GM21390 (cell line): ENCODE data around the gene DGCR8.

Experiments
- ATAC-seq: cut with Tn5 transposase; IDR thresholded peaks from one replicate; pipeline ENCODE4 v1.9.1; 2021; ENCODE audit not compliant: unreplicated experiment

The DGCR8 gene

GRCh38 chr22:20052309-20053259, 27.5 kb upstream of the DGCR8 start:
- no peak for ATAC-seq

GRCh38 chr22:20053407-20054033, 26.5 kb upstream of the DGCR8 start:
- ATAC-seq = no peak

DNA sequence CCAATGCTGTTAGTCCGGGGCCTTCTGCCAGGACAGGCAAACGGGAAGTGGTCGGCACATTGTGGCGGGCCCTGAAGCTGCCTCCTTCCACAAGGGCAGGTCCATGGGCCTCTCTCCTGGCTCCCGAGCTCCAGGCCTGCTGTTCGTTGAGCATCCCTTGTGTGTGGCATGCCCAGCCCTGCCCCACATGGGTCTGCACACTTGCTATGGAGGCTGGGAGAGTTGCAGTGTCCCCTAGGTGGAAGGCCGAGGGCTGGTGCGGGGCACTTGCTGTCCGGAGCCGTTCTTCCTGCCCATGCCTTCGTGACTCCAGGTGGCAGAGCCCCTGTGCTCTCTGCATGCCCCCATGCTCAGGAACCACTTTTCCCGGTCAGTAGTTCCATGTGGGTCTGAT, 26.0 kb upstream of the DGCR8 start:
- no peak for ATAC-seq

GRCh38 chr22:20054485-20054884, 25.6 kb upstream of the DGCR8 start:
- ATAC-seq = no peak

DNA sequence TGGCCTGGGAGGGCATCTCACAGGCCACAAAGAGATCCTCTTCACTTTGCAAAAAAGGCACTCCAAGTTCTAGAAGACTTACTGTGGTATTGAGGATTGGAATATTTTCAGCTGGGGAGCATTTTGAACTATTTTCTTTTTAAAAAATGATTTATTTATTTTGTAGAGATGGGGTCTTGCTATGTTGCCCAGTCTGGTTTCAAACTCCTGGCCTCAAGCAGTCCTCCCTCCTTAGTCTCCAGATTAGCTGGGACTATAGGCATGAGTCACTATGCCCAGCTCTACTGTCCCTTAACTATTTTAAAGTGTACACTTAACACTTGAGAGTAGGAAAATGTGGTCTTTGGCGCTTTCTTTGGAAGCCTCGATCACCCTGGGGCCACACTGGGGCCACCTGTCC, 24.9 kb upstream of the DGCR8 start:
- no peak for ATAC-seq

DNA sequence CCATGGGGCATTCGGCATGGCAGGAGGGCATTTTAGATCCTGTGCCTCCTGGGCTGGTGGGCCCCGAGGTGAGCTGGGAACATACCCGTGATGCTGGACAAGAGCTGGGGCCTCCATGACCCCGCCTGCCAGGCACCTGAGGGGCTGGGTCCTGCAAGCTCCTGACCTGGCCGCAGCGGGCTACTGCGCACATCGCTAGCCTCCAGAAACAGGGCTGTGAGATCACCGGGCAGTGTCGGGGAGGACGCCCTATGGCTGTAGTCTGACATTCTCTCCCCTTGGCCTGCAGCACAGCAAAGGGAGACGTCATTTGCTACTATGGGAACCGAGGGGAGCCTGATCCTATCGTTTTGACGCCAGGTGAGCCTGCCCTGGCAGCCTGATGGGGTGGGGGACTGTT, 24.4 kb upstream of the DGCR8 start:
- ATAC-seq = no peak

DNA sequence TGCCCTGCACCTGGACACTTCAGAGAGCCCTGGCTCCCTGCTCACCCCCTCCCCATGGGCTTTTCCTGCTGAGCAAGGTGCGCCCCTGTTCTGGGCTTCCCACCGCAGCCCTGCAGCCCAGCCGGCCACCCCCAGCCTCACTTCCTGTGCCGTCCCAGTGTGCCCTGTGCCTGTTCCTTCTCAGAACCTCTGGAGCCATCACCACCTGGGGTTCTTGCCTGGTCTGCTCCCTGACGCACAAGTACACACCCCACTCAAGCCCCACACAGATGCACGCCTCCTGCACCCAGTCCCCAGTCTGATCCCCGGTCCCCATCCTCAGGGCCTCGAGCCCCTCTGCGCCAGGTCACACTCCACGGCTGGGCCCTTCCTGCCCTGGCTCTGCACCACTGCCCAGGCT, 23.9 kb upstream of the DGCR8 start:
- ATAC-seq = no peak

GRCh38 chr22:20056696-20057386, 23.2 kb upstream of the DGCR8 start:
- ATAC-seq = no peak

- ATAC-seq = no peak
These were observed 22.3 kb upstream of the DGCR8 start for GRCh38 chr22:20057596-20058268.

DNA sequence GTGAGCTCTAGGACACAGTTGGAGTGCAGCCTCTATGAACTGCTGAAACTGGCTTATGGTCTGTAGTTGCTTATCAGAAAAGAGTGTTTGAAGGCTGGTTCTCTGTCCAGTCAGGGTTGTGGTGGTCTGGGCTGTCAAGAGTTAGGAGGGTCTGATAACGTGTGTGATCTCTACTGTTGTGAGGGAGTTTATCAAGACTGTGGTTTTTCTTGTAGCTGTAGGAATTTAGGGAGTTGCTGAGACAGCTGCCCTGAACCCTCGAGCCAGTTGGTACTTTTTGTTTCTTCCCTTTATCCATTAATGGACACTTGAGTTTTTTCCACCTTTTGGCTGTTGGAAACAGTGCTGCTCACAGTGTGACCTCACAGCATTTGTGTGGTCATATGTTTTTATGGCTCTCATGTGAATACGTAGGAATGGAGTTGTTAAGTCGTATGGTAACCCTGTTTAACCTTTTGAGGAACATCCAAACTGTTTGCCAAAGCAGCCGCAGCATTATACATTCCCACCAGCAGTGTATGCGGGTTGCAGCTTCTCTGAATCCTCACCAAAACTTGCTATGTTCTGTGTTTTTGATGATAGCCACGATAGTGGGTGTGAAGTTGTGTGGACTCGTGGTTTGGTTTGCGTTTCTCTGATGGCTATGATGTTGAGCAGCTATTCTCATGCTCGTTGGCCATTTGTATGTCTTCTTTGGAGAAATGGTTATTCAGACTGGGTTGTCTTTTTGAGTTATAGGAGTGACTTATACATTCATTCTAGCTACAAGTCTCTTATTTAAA, 20.9 kb upstream of the DGCR8 start:
- no peak for ATAC-seq

GRCh38 chr22:20060700-20061480, 19.2 kb upstream of the DGCR8 start:
- ATAC-seq = no peak

DNA sequence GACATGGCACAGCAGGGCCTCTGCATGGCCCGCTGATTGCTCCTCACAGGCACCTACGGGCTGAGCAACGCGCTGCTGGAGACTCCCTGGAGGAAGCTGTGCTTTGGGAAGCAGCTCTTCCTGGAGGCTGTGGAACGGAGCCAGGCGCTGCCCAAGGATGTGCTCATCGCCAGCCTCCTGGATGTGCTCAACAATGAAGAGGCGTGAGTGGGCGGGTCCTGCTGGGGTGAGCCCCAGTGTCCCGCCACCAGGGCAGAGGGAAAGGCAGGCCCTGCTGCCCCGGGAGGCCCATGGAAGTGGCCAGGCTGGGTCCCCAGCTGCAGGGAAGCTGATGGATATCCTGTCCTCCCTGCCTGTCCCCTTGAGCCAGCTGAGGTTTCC, 18.6 kb upstream of the DGCR8 start:
- ATAC-seq = no peak

DNA sequence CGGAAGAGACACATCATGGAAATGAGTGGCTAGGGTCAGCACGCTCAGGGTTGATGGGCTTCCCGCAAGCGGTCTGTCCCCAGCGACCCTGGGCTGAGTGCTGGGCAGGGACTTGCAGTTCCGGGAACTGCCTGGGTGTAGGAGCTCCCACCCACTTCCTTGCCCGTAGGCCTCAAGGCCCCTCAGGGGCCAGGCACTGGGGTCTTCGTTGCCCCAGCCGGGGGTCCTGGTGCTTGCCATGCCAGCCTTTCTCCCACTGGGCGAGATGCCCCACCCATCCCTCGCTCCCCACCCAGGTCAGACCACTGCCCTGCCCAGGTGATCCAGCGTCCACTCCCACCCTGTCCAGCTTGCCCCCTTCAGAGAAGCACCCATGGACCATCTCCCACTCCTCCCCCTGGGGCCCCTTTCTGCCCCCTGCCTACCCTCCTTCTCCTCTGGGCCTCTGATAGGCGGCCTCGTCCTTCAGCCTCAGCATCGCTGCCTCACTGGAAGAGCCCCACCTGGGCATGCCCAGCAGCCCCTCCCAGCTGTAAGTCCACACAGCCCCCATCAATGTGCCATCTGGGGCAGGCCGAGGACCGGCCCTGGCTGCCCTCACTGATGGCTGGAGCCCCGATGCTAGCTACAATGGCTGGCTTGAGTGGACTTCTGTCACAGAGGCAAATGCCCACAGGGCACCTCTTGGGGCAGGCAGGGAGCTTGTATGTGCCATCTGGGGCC, 17.8 kb upstream of the DGCR8 start:
- ATAC-seq = no peak

DNA sequence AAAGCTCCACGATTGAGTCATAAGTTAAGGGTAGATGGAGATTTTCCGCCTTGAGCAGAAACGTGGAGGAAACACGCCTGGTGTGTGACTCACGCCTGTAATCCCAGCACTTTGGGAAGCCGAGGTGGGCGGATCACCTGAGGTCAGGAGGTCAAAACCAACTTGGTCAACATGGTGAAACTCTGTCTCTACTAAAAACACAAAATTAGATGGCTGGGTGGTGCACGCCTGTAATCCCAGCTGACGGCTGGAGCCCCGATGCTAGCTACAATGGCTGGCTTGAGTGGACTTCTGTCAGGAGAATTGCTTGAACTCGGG, 17.3 kb upstream of the DGCR8 start:
- no peak for ATAC-seq

DNA sequence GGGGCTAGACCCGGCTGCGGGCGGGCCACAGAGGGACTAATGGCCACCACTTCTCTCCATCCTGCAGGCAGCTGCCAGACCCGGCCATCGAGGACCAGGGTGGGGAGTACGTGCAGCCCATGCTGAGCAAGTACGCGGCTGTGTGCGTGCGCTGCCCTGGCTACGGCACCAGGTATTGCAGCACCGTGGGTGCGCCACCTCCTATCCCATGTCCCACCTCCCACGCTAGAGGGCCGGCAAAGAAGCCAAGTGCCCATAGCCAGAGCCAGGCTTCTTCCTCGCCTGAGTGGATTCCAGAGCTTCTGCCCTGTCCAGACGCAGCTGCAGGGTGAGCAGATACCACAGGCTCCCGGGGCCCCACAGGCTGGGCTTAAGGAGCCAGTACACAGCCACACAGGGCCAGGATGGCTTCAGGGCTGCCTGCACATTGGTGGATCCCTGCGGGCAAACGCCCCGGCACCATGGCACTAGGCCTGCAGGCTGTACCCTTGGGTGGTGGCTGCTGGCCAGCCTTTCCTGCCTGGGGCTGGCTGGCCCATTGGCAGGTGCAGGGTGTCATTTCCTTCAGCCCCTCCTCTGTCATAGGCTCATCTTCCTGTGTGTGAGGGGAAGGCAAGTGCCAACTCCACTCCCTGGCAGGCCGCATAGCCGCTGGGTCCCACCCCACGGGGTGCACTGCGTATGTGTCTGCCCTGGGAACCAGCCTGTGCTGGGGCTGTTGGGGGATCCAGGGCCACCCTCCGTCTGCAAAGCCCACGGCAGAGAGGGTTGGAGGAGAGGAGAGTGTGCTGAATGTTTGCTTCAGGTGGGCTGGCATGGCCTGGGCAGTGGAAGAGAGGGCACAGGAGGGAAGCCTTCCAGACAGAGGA, 16.5 kb upstream of the DGCR8 start:
- ATAC-seq = no peak

DNA sequence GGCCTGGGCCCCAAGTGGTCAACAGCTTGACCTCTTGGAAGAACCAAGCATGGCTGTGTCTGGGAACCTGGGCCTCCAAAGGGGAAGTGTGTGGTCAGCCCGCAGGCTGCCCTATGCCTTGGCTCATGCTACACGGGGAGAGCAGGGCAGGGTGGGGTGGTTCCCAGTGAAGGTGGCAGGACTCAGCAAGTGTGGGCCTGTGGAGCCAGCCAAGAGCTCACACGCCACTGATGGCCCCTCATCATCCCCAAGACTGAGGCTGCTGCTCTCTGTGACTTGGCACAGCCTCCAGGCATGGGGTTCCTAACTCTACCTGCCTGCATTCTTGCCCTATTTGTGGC, 15.9 kb upstream of the DGCR8 start:
- ATAC-seq = no peak

DNA sequence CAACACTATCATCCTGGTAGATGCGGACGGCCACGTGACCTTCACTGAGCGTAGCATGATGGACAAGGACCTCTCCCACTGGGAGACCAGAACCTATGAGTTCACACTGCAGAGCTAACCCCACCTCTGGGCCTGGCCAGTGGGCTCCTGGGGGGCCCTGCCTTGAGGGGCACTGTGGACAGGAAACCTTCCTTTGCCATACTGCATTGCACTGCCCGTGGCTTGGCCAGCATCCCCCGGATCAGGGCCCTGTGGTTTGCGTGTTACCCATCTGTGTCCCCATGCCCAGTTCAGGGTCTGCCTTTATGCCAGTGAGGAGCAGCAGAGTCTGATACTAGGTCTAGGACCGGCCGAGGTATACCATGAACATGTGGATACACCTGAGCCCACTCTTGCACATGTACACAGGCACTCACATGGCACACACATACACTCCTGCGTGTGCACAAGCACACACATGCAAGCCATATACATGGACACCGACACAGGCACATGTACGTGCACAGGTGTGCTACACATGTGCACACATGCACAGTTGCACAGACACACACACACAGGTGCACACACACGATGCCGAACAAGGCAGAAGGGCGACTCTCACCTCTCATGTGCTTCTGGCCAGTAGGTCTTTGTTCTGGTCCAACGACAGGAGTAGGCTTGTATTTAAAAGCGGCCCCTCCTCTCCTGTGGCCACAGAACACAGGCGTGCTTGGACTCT, 15.3 kb upstream of the DGCR8 start:
- ATAC-seq = no peak
